Measurements from ENCODE around the gene PECR. TPM values are rescaled to one million over a fixed set of nuclear protein-coding genes. Genes with fewer than 3 reads are reported as not detected.
A peak's percentile ranks its signal among the peaks of the same experiment; 100 is the strongest.

PECR gene
- polyA plus RNA-seq, 1 donor = 8.1 TPM

DNA sequence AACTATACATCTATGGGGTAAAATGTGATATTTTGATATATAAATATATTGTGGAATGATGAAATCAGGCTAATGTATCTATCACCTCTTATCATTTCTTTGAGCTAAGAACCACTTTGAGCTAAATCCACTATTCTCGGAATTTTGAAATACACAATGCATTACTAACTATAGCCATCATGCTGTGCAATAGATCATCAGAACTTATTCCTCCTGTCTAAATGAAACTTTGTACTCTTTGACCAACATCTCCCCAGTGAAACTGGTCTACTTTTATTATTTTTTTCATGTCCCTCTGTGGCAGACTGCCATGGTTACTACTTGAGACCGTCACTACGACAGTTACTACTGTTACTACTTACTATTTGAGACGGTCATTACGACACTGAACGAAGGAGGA is 11.4 kb downstream of the PECR start:
- DNase-seq = no peak

DNA sequence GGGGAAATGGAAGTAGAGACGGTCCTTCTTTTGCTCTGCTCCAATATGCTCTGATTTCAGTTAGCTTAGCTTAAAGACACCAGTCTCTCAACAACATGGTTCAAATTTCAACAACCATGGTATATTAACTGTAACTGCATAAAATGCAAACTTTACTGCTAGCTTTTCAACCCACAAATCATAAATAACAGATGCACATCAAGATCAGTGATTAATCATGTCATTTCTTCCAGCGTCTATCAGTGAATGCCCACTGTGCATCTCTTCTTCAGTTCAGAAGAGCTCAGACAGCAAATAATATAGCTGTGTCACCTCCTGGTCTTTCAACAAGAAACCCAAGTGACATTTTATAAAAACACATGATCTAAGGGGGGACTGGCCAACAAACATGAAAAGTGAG is 12.6 kb downstream of the PECR start:
- no peak for DNase-seq

DNA sequence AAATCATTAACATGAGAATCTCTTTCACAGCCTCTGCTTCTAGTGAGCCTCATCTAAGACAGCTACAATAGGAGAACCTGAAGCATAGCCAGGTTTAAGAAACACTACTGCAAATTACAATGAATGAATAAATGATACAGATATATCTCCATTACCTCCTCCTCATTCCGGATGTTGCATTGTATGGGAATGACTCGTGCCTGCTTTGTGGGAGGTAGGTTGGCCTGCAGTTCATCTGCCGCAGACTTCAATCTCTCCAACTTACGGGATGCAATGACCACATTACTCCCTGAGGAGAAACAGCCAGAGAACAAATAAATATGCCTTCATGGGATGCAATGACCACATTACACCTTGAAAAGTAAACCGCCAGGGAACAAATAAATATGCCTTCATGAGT is 15.4 kb downstream of the PECR start:
- no peak for DNase-seq

DNA sequence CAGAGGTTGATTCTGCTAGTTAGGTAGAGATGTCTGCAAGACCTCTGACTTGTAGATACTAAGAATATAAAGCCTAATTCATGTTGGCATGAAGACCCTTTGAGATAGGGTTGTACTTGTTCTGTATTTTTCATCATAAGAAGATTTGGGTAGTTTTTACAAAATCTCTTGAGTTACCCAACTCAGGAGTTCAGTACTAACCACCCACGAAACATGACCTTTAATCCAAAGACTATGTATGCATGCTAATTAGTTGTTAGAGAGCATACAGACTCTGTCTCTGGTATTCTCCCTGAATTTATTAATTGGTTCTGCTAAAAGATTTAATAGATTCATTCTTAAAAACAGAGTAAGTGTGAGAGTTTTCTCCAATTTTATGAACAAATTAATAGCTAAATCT is 16.9 kb downstream of the PECR start:
- no peak for DNase-seq

DNA sequence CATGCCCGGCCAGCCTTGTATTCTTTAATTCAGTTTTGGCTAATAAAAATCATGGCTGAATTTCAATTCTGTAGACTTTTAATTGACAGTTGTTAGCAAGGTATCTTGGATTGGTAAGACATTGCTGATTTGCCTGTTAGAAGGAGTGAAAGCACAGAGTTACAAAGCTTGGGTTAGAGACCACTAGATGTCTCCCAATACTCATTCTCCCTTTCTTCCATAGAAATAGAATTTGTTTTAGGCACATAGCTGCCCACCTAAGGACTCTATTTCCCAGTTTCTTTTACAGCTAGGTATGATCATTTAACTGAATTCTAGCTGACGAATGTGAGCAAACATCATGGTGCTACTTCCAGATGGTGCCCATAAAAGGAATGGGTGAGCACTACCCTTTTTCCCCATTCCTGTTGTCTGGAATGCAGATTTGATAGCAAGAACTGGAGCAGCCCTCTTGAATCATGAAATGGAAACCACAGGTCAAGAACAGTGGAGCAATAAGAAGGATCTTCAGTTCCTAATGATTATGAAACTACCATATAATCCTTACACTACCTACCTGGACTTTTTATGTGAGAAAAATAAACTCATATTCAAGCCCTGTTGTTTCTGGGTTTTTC is 17.5 kb downstream of the PECR start:
- DNase-seq = no peak

DNA sequence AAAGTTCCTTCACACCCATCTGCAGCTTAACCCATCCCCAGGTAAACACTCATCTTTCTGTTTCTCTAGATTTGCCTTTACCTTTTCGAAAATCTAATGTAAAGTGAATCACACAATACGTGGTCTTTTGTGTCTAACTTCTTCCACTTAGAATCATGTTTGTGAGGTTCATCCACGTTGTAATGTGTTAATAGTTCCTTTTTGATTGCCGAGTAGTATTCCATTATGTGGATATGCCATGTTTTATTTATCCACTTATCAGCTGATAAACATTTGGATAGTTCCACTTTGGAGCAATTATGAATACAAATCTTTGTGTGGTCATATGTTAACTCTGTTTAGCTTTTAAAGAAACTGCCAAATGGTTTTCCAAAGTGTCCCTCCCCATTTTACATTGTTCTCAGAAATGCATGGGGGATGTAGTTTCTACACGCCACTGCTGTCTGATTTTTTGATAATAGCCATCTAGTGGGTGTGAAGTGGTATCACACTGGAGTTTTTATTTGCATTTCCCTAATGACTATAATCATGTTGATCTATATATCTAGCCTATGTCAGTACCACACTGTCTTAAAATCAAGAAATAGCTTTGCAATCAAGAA is 22.3 kb downstream of the PECR start:
- DNase-seq = no peak

DNA sequence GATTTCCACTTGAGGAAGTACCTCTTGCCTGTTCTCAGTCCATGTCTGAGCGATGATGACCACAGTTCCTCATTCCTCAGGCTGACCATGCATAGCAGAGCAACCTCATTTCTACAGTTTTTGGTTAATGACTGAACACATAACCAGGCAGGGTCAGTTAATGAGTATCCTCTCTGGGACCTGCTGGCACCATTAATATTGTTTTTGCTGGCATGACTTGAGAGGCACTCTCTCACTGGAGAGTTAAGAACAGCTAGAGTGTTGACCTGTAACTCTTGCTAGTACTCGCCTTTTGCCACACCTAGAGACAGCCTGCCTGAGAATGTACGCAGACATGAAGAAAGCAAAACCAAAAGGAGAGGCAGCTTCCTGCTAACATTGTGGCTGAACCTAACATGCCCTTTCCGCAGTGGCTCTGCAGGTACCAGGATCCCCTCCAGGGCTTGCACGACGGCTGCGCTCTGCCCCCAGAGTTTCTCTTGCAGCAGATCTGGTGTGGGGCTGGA is 23.9 kb downstream of the PECR start:
- DNase-seq = no peak

DNA sequence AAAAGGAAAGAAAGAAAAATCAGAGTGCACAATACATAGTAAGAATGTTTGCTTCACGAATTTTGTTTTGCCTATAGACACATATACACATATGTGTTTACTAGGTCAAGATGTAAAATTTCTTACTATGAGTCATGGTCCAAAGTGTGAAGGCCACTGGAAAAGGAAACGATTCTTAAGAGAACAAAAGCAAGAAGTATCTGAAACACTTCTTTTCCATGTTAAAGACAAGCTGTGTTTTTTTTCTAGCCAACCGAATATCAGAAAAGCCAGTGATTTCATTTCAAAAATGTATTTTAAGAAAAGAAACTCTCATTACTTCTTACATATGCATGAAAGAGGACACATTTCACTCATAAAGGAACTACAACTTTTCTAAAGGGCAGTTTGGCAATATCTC is 24.9 kb downstream of the PECR start:
- DNase-seq = no peak

DNA sequence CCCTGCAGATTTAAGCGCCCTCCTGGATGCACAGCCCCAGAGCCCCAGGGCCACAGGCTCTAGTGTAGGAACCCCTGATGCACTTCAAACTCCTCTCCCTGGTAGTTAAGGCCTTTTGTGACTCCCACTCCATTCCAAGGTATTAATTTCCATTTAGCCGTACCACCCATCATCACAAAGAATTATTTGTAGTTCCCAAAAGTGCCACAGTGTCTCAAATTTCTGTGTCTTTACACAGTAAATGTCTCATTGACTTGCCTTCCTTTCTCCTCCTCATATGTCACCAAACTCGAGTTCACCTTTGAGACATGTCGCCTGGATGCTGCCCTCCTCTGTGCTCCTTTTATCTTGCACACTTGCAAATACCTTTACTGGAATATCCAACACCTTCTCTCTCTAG is 25.9 kb downstream of the PECR start:
- no peak for DNase-seq

DNA sequence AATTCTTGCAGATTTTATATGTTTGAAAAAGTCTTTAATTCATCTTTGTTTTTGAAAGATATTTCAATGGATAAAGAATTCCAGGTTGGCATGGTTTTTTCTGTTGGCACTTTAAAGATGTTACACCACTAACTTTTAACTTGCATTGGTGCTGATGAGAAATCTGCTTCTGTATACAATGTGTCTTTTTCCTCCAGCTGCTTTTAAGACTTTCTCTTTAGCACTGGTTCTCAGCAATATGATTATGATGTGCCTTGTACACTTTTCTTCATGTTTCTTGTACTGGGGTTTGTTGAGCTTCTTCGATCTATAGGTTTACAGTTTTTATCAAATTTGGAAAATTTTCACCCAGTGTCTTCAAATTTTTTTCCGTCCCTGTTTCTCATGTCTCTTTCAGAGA is 29.2 kb downstream of the PECR start:
- DNase-seq = no peak

DNA sequence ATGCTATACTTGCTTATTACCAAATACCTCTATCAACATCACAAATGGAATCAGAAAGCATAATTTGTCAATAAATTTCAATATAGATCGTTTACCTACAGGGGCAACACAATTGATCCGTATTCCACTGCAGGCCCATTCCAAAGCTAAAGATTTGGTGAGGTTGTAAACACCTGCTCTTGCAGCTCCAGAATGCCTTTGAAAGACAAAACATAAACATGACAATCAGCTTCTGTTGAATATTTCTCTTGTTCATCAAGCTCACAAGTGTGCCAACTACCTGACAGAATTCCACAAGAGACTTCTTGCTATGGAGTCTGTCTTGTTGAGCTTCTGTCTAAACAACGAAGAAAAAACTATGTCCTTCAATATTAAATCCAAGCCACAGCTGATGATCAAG is 30.3 kb downstream of the PECR start:
- no peak for DNase-seq

DNA sequence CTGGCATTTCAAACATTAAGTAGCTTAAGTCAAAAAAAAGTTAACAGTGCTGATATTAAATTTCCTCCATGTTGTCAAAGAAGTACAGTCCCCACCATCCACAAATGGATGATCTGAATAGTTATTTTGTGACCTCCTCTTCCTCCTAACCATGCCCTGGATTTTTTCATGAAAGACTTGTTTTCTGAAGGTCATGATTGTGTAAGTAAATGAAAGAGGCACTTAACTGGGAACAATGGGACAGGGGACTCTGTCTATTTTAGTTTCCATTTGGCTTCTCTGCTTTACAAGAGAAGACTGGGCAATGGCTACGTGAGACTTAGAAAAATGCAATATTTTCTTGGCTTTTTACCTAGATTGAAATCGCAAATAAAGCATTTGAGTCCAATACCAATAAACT is 32.2 kb downstream of the PECR start:
- no peak for DNase-seq

DNA sequence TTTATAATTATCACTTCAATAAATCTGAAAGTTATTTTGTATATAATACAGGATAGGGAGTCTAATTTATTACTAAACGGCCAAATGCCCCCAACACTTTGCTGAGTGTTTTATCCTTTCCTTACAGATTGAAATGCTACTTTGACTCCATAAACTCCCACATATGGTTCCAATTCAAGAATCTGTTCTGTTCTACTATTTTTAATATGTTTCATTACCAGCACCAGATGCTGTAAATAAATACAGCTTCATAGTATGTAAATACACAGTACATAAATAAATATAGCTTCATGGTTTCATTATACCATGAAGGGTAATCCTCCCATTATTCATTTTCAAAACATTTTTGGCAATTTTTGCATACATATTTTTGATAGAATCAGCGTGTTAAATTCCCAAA is 34.2 kb downstream of the PECR start:
- DNase-seq = no peak

DNA sequence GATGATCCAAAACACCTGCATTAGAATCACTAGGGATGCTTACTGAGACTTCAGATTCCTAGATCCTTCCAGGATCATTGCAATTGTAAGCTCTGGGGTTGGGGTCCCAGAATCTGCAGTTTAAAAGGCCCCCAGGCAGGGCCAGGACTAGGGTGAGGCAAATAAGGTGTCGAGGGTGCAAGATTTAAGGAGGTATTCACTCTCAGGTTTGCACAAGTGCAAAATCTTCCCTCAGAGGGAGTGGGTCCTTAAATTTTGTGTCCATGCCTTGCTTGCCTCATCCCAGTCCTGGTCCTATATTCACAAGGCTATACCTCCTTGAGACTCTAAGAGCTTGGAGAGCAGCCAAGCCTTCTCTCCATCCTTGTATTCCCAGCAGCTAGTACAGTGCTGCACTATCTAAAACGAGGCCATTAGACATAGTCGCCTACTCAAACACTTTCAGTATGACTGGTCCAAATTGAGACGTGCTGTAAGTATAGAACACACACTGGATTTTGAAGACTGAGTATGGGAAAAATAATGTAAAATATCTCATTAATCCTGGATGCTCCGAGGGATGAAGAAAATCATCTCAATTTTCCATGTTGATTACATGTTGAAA is 36.6 kb downstream of the PECR start:
- no peak for DNase-seq

DNA sequence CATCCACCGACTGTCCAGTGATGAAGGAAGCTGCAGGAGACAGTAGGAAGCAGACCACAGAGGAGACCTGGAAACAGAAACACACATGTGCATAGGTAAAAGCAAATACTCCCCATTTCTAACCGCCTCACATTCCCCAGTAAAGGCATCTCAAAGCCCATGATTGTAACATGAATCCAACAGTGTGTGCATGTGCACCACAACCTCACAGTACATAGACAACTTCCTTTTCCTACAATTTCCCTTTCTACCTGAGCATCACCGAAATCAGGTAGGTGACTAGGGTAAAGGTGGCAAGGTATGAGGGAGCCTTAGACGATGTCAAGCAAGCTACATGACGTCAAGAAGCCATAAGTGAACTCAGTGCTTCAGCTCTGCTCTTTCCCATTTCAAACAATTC is 37.7 kb downstream of the PECR start:
- DNase-seq = no peak

DNA sequence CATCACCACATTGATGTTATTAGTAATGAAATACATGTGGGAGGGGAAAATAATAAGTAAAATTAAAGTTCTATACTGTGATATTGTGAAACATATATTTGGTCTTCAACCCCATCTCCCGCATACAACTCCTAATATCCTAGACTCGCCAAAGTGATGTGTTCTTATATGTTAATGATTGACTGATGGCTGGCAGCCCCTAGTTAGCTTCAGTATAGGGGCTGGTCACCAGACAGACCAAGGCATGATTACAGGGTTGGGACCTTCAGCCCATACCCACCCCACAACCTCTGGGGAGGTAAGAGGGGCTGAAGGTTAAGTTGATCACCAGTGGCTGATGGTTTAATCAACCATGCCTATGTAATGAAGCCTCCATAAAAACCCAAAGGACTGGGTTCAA is 40.2 kb downstream of the PECR start:
- no peak for DNase-seq

DNA sequence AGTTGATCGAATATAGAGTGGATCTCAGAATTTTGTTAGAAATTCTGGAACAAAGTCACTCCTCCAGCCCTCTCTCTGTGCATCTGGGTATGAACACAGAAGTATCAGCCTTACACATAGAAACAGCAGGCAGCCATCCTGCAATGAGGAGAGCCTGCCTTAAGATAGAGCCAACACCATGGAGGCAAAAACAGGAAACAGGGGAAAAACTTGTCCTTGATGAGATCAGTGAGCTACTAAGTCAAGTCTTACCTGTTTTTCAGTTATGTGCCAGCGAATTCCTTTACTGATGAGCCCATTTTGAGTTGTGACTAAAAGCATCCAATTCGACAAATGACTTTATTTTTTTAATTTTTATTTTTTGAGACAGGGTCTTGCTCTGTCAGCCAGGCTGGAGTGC is 41.7 kb downstream of the PECR start:
- DNase-seq = no peak

DNA sequence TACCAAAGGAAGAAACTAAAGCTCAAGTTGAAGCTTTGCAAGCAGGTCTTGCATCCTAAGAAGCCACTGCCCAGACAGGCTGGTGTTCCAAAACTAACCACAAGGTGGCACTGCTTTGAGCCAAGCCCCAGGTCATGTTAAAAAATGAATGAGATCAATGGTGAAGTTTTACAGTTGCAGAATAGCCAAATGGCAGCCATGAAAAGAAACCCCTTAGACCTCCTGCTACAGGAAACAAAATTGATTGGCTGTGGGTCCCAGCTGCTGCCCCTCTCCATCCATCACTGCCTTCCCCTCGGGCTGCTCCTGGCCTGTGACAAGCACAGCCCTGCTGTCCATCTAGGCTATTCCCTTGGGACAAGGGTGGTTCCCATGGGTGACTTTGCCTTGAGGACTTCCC is 47.5 kb downstream of the PECR start:
- DNase-seq = peak; percentile 33

DNA sequence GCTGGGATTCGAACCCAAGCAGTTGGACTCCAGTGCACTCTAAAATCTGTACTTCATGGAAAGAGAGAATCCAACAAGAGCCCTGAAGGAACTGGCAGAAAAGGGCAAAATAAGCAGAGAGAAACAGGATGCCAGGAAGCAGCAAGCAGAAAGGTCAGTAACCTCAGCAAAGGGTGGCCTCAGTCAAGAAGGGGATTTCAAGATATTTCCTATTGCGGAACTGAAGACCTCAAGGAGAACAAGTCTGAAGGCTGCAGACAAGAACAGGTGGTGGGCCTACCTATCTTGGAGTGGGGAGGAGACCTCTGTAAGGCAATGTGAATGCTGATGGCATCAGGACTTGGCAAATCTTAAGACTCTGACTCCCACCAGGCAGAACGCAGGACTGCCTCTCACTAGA is 48.2 kb downstream of the PECR start:
- DNase-seq = no peak

DNA sequence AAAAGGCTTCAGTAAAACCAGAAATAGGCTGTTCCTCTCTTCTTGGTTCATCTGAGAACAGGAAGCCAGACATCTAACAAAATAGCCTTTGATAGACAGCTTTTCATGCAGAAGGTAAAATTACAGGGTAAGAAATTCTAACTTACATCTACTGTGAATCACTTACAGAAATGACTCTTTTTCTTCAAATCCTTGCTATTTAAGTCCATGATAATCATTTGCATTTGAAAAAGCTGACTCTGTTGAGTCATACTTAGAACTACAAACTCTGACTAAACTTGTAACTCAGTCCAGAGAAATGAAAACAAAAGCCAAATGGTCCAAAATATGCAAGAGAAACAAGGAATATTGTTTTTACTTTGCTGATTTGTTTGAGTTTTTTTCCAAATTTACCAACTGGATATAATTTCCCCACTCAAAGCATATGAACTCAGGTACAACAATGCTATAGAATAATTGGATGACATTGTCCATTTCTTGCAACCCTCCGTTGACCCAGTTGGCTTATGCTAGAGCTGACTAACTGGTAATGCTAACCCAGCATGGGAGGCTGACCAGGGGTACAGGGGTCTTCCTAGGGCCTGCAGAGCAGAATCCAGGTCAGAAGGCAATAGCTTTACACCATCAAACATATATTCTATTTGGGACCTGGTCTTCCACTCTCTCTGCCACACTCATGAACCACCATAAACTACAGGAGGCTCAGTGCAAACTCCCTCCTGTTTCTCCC is 49.5 kb downstream of the PECR start:
- no peak for DNase-seq

DNA sequence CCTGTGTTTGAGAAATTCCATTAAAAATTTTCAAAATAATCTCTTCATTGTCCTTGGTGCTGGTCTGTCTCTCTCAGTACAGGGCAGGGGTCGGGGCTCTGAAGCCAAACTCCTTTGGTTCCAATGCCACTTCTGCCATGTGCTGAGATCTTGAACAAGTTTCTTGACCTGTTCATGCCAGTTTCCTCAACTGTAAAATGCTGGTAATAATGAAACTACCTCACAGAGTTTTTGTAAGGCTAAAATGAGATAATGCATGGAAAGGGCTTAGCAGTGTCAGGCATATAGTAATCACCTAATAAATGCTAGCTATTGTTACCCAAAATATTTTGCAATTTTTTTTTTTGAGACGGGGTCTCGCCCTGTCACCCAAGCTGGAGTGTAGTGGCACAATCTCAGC is 51.4 kb downstream of the PECR start:
- DNase-seq = no peak

DNA sequence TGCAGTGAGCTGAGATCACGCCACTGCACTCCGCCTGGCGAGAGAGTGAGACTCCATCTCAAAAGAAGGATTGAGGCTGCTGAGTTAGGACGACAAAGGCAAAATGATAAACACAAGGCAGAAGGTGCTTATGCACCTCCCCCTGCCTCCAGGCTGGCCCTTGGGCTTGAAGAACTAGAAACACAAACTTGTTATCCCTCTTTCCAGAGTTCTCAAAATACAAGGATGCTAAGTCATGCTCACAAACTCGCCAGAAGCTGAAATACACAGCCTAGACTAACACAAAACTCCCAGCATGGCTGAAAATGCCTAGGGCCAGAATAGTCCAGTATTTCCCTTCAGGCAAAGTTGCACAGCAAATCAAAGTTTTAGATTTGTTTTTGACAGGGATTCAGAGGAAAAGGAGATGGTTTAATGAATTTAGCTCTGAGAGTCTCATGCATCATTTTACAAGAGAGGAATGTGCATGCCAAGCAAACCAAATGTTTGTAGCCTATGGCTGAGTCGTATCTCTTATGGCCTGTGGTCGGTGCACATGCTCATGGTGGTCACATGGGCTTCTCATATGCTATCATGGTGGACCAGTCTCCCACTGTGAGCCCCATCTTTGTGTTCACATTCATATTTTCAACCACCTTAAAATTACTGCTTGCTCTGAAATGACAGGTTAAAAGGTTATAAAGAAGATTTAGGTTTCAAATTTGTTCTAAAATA is 52.0 kb downstream of the PECR start:
- no peak for DNase-seq

DNA sequence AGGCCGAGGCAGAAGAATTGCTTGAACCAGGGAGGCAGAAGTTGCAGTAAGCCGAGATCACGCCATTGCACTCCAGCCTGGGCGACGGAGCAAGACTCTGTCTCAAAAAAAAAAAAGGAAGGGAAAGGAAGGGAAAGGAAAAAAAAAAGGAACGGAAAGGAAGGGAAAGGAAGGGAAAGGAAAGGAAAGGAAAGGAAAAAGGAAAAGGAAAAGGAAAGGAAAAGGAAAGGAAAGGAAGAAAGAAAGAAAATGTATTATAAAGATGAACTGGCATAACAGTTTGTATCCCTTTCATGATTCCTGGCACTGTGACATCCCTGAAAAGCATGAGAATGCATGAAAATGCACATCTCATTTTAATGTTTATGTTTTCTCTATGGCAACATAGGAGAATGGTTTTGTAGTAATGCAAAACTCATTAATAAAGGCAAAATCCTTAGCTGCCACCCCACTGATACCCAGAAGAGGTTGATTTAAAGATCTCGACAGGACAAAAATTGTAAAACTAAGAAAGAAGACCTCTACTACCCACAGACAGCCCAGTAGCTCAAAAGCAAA is 56.8 kb downstream of the PECR start:
- DNase-seq = no peak
